IMR-90 (cell line): ENCODE results near the gene S100A3.

Experiments used
- BHLHE40 ChIP-seq: fragments of 150-350 bp; IDR thresholded peaks from 2 replicates; pipeline ENCODE4 v1.6.1; 2016; ENCODE audit warnings: mild to moderate bottlenecking, low read depth, low read length
- CEBPB ChIP-seq: IDR thresholded peaks from 2 replicates; pipeline ENCODE4 v1.6.1; 2012; ENCODE audit warnings: low read depth, low read length, improper control_type of control experiment
- CTCF ChIP-seq: conservative IDR thresholded peaks from 2 replicates; pipeline ENCODE4 v1.5.1; 2012; ENCODE audit warnings: mild to moderate bottlenecking, low read depth, low read length, improper control_type of control experiment
- ELK1 ChIP-seq: fragments of 150-350 bp; IDR thresholded peaks from 2 replicates; pipeline ENCODE4 v1.6.1; 2016; ENCODE audit warnings: low read depth, mild to moderate bottlenecking, low read length, moderate library complexity, borderline replicate concordance
- FOS ChIP-seq: fragments of 150-350 bp; IDR thresholded peaks from 2 replicates; pipeline ENCODE4 v1.6.1; 2016; ENCODE audit warnings: low read depth, low read length
- MAFK ChIP-seq: IDR thresholded peaks from 2 replicates; pipeline ENCODE4 v1.6.1; 2012; ENCODE audit warnings: low read depth, low read length, improper control_type of control experiment
- MAZ ChIP-seq: IDR thresholded peaks from 2 replicates; pipeline ENCODE4 v1.6.1; 2012; ENCODE audit warnings: low read depth, mild to moderate bottlenecking, low read length, improper control_type of control experiment, moderate library complexity, borderline replicate concordance
- MXI1 ChIP-seq: IDR thresholded peaks from 2 replicates; pipeline ENCODE4 v1.6.1; 2012; ENCODE audit warnings: low read depth, mild to moderate bottlenecking, low read length, moderate library complexity, borderline replicate concordance
- NFE2L2 ChIP-seq: fragments of 150-350 bp; IDR thresholded peaks from 2 replicates; pipeline ENCODE4 v1.6.1; 2016; ENCODE audit warnings: low read depth, mild to moderate bottlenecking, low read length
- POLR2A ChIP-seq: IDR thresholded peaks from 2 replicates; pipeline ENCODE4 v1.6.1; 2012; ENCODE audit warnings: mild to moderate bottlenecking, low read depth, low read length
- RAD21 ChIP-seq: IDR thresholded peaks from 2 replicates; pipeline ENCODE4 v1.6.1; 2012; ENCODE audit warnings: low read length, improper control_type of control experiment
- RFX5 ChIP-seq: IDR thresholded peaks from 2 replicates; pipeline ENCODE4 v1.8.0; 2012; ENCODE audit warnings: low read depth, mild to moderate bottlenecking, low read length, moderate library complexity
- SMC3 ChIP-seq: fragments of 150-350 bp; IDR thresholded peaks from 2 replicates; pipeline ENCODE4 v1.6.1; 2016; ENCODE audit warnings: low read depth, mild to moderate bottlenecking, antibody characterized with exemption, low read length, moderate library complexity
- USF2 ChIP-seq: fragments of 150-350 bp; IDR thresholded peaks from 2 replicates; pipeline ENCODE4 v1.6.1; 2017; ENCODE audit warnings: mild to moderate bottlenecking, antibody characterized with exemption, low read length, low read depth

- TF ChIP-seq CEBPB (no peak; the same call in 1 of the 2 replicates), POLR2A (peak; percentile 46; the same call in 1 of the 2 replicates), SMC3 (peak; percentile 73), CTCF (peak; percentile 86), MXI1 (no peak), MAZ (no peak), USF2 (no peak), BHLHE40 (no peak), FOS (peak; percentile 49; the same call in 1 of the 2 replicates), NFE2L2 (no peak), RFX5 (no peak), ELK1 (no peak), RAD21 (peak; percentile 89), MAFK (no peak)
Measured at GRCh38 chr1:153572569-153573015, 23.5 kb upstream of the S100A3 start.
